A172 (cell line): ENCODE data around the gene MRPS11. TPM values are rescaled to one million over a fixed set of nuclear protein-coding genes. Genes with fewer than 3 reads are reported as not detected.

Experiments used
- total RNA-seq: library from RNA; depleted of rRNA; stranded (reverse); fragments of >200 nt; shearing (Covaris generic); gene quantifications from 2 replicates; pipeline ENCODE4 v1.2.3, GENCODE V29; 2014; rRNA removed

MRPS11 gene
- total RNA-seq, 1 experiment from 2014 or later, result 106 TPM

Other genes starting within 250 kb of the MRPS11 start
- not detected in 2 replicates for gene NTRK3, start 211.0 kb upstream of the MRPS11 start, total RNA-seq
- gene MRPL46, start 320 bp upstream of the MRPS11 start, total RNA-seq, result 29.9 and 38.4 TPM in 2 replicates
- gene DET1, start 79.0 kb downstream of the MRPS11 start, total RNA-seq, result 5.1 and 5.7 TPM in 2 replicates
- gene AEN, start 153.6 kb downstream of the MRPS11 start, total RNA-seq, result 32.7 and 37.0 TPM in 2 replicates
- gene ISG20, start 171.3 kb downstream of the MRPS11 start, total RNA-seq, result 3.8 and 7.7 TPM in 2 replicates